CD4-positive, alpha-beta T cell treated with Interleukin-1 beta for 1 hour (primary cell): ENCODE results near the gene ADCY3.

Source experiments
- DNase-seq, 2 donors: peaks; one replicate each; pipeline ENCODE4 v3.0.0-alpha.2; 2020 to 2022

The ADCY3 gene

GRCh38 chr2:24827321-24828237 is 92.5 kb downstream of the ADCY3 start:
- DNase-seq, result peak; percentile 73 to 78

GRCh38 chr2:24826773-24827145 is 93.3 kb downstream of the ADCY3 start:
- DNase-seq, result no peak

- DNase-seq, result peak in 1 of 2 donors; percentile 18
Observed at GRCh38 chr2:24825883-24826772, 93.9 kb downstream of the ADCY3 start.

- peak; percentile 12 to 35 for DNase-seq
Observed at GRCh38 chr2:24824966-24825882, 94.8 kb downstream of the ADCY3 start.

DNA sequence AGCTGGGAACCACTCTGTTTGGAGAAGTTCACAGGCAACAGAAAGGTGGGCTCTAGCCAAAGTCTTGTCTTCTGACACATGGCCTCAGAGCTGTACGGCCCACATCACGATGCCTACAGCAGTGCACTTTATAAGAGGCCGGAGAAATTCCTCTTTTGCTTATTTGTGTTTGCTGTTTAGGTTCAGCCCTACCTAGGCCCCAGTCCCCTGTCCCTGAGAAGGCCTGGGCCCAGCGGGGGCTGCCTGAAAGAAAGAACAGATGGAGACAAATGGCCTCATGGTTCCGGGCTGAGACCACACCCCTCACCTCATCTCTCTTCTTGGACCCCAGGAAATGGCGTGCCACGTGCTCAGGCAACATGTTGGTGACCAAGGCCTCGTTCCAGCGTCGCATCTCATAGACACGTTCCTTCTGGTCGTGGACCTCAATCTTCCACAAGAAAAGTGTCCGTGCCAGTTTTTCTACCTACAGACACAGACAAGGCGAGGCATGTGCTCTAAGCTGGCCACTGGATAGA is 95.9 kb downstream of the ADCY3 start:
- DNase-seq, result no peak

GRCh38 chr2:24822049-24822706 is 97.9 kb downstream of the ADCY3 start:
- no peak for DNase-seq

DNA sequence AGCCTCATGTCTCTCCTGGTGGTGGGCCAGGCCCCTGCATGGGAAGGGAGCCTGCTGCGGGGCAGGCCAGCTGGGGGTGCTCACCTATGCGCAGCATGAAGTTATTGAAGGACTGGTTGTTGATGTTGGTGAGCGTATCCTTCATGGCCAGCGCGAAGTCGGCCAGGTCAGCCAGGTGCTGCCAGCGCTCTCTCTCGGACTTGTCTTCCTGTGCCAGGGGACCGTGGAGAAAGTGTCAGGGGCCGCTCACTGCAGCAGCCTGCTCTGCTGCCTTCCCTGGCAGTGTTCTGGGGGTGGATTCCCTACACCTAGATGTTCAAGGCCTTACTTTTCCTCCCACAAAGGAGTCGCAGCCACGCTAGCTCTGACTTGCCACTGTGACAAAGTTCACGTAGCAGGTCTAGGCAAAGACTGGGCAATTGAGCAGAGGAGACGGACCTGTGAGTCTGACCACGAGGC is 98.6 kb downstream of the ADCY3 start:
- DNase-seq, result no peak

GRCh38 chr2:24820598-24821432 is 99.2 kb downstream of the ADCY3 start:
- no peak for DNase-seq

DNA sequence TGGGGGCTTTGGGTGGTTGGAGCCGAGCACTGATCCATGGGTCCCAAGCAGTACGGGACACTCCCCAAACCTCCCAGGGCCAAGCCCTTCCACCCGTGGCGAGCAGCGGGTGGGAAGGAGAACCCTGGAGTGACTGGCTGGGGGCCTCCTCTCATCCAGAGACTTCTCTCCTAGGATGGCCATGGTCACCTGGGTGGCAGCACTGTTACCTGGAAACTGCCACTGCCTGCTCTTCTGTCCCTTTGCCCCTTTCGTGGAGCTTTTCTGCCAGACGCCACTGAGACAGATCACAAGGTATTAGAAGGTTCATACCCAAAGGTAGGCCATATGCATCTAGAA is 99.9 kb downstream of the ADCY3 start:
- no peak for DNase-seq

GRCh38 chr2:24819442-24820174 is 100.4 kb downstream of the ADCY3 start:
- no peak for DNase-seq

DNA sequence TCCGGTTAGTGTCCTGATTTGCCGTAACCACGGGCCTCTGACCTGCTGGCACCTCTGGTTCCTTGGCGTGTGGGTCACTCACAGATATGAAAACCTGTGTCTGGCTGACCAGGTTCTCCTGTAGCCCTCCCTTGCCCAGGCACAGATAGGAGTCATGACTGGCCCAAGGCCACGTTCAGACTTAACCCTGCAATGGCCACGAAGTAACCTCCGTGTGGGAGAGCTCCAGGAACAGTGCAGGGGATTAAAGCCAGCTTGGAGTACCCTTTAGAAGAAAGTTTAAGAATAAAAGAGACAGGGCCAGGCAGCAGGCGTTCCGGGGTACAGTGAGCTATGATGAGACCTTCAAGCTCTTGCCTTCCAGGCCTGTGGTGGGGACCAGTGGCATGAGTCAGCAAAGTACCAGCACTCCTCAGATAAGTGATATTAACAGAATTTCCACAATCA is 101.3 kb downstream of the ADCY3 start:
- DNase-seq, result no peak

DNA sequence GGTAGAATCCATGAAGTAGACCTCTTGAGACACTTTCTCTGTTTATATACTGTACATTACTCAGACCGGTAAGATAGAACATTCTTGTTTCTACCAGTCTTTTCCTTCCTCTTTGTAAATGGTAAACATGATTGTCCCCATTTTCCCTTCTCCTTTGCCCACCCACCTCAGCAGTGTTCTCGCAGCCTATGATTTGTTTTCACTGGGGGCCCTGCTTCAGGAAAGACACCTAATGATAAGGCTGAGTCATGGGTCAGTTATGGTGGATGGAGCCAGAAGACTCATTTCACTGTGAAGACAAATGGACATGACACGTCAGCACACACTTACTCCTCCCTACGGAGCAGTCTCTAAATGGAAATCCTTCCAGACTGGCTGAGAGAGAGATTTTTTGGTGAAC is 103.2 kb downstream of the ADCY3 start:
- DNase-seq, result no peak

- no peak for DNase-seq
Observed at GRCh38 chr2:24816404-24816803, 103.6 kb downstream of the ADCY3 start.

DNA sequence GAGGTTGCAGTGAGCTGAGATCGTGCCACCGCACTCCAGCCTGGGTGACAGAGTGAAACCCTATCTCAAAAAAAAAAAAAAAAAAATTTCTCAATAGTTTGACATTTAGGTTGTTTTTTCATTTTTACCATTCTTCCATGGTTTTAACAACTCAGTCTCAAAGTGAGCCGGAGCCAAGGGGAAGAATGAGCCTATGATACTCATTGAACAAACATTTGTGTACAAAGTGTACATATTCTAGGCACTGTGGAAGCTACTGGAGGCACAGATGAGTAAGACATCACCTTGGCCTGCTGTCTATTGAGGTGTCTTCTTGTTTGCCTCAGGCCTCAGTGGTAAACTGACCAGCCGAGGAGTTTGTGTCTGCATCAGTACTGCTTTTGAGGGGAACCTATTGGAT is 104.9 kb downstream of the ADCY3 start:
- DNase-seq, result no peak

DNA sequence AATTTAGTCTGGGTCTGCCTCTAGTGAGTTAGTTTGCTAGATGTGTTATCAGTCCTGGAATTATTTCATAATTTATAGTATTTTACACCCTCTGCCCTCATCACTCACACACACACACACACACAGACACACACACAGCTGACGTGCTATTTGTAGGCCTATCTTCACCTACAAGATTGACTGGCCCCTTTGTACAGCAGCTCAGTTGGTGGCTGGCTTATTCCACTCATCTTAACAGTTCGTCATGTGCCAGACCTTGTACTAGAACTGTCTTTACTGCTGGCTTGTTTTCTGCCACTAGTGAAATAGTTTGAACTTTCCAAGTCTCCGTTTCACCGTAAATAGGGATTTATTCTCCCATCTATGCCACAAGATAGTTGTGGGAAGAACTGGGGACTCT is 105.5 kb downstream of the ADCY3 start:
- no peak for DNase-seq

DNA sequence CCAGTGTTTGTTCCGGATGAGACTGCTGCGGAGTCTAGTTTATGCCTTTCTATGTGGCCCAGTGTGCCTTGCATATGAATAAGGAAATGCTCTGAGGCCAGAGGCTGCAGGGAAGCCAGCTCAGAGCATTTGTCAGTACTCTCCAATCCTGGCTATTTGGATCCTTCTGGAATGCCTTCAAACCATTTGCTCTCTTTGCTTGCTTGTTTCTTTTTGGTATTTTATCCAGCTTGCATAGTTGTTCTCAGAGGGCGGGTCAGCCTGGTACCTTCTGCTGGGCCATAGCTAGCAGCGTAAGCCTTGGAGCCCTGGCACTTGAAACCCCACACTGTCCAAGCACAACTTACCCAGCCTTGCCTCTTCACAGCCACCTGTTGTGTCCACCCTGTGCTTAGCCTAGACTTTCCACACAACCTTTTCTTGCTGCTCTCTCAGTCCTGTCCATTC is 106.3 kb downstream of the ADCY3 start:
- no peak for DNase-seq

- DNase-seq, result no peak
Observed at GRCh38 chr2:24809316-24810007, 110.6 kb downstream of the ADCY3 start.

DNA sequence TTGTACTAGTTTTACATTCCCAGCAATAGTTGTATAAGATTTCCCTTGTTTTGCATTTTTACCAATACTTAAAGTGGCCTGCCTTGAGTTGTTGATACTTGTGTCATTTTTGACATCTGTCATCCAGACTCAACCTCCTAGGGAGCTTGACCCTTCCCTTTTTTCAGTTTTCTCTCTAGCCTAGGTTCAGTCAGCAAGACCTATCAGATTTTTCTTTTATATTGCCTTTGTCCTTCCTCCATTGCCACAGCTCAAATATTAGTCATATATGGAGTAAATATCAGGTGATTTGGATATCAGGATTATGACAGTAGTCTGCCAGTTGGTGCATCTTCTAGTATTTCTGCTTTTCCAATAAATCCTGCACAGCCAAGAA is 113.4 kb downstream of the ADCY3 start:
- no peak for DNase-seq
